Esophagus muscularis mucosa (tissue), 3 donors: ENCODE measurements around the gene USP46.

Experiments used
- CTCF ChIP-seq, 3 experiments: fragments of 200-600 bp in 2 of 3; fragments of 450-650 bp in 1 of 3; sonication (generic) in 2 of 3; IDR thresholded peaks; one replicate each; pipeline ENCODE4 v1.5.1; 2017 to 2019; ENCODE audit warnings: antibody characterized with exemption in 3 of 3, mild to moderate bottlenecking in 2 of 3, moderate library complexity in 1 of 3
- POLR2A ChIP-seq: fragments of 450-650 bp; IDR thresholded peaks from one replicate; pipeline ENCODE4 v1.6.1; 2017; ENCODE audit warnings: antibody characterized with exemption, moderate library complexity, mild to moderate bottlenecking, low read depth
- POLR2AphosphoS5 ChIP-seq, 2 donors: sonication (generic); formaldehyde crosslinking; IDR thresholded peaks; one replicate each; pipeline ENCODE4 v1.6.1; 2017; ENCODE audit warnings: antibody characterized with exemption in 2 of 2

DNA sequence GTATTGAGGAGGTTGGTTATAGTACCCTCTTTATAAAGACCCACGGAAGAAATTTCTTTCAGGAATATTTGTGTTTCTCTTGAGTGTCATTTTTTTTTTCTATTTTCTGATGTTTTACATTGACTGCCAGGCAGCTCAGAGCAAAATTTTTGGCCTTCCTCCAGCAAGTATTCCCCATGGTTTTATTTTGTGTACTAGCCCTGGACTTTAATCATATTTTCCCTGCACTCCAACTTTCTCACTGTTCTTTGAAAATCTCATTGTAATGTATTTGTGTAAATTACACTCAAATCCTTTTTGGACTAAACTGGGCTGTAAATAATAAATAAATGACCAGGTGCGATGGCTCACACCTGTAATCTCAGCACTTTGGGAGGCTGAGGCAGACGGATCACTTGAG lies 45.6 kb upstream of the USP46 start:
- TF ChIP-seq POLR2A (no peak), CTCF (IDR thresholded peaks at IDR 0.05) (no peak), POLR2AphosphoS5 (IDR thresholded peaks at IDR 0.05) (no peak)
